Panc1 (cell line): ENCODE data around the gene MYG1. TPM values are rescaled to one million over a fixed set of nuclear protein-coding genes. Genes with fewer than 3 reads are reported as not detected.

Source experiments
- ATAC-seq: fragments of 200-7000 bp; cut with Tn5 transposase; 2 replicates; pipeline ENCODE4 v1.9.1; 2020; ENCODE audit warnings: mild to moderate bottlenecking, moderate library complexity
- BruUV-seq: library from RNA; stranded (reverse); fragments of 400-500 nt; replicated peaks from 2 replicates; lab custom pipeline; 2021; lab: Mats Ljungman, UMichigan
- CTCF ChIA-PET: fragments of 300-600 bp; sonication (Branson Sonifier 250); formaldehyde crosslinking; loops from one replicate; lab custom pipeline; 2022; ENCODE audit warnings: antibody characterized with exemption; lab: Charles Lee
- POLR2A ChIA-PET: fragments of 300-600 bp; sonication (Branson Sonifier 250); formaldehyde crosslinking; loops from one replicate; lab custom pipeline; 2022; ENCODE audit warnings: antibody characterized with exemption; lab: Charles Lee
- DNase-seq: peaks from one replicate; pipeline ENCODE4 v3.0.0-alpha.2; 2010; ENCODE audit warnings: low read depth, low spot score
- H3K27ac ChIP-seq: 2 replicates; pipeline ENCODE4 v1.5.1; 2011; ENCODE audit warnings: mild to moderate bottlenecking, low read length, inconsistent platforms
- H3K27me3 ChIP-seq: fragments of 200-500 bp; sonication (Bioruptor generic); 2 replicates; pipeline ENCODE4 v1.6.0; 2014; ENCODE audit warnings: low read length, inconsistent platforms; ENCODE audit not compliant: control insufficient read depth, insufficient read depth
- H3K36me3 ChIP-seq: fragments of 200-500 bp; sonication (Bioruptor generic); 2 replicates; pipeline ENCODE4 v1.5.1; 2014; ENCODE audit warnings: inconsistent platforms, mild to moderate bottlenecking, low read length, moderate library complexity; ENCODE audit not compliant: control insufficient read depth, insufficient read depth
- H3K4me1 ChIP-seq: 2 replicates; pipeline ENCODE4 v1.5.1; 2011; ENCODE audit warnings: inconsistent platforms, mild to moderate bottlenecking, low read length, moderate library complexity; ENCODE audit not compliant: control insufficient read depth, insufficient read depth
- H3K4me3 ChIP-seq, 2 experiments: 2 replicates each; pipeline ENCODE4 v1.5.1; 2011 to 2012; ENCODE audit warnings: low read depth in 2 of 2, low read length in 2 of 2, mild to moderate bottlenecking in 2 of 2, inconsistent platforms in 1 of 2, moderate library complexity in 1 of 2
- H3K9me3 ChIP-seq: fragments of 200-500 bp; sonication (Bioruptor generic); 2 replicates; pipeline ENCODE4 v1.5.1; 2014; ENCODE audit warnings: low read depth, mild to moderate bottlenecking, inconsistent platforms, low read length, moderate library complexity; ENCODE audit not compliant: control insufficient read depth, insufficient read depth
- CTCF ChIP-seq: fragments of 450-650 bp; IDR thresholded peaks from 2 replicates; pipeline ENCODE4 v1.5.1; 2017; ENCODE audit warnings: mild to moderate bottlenecking
- POLR2AphosphoS5 ChIP-seq: IDR thresholded peaks from 2 replicates; pipeline ENCODE4 v1.6.1; 2012; ENCODE audit warnings: mild to moderate bottlenecking, low read depth, low read length, moderate library complexity
- REST ChIP-seq, 2 experiments: IDR thresholded peaks; 2 replicates each; pipeline ENCODE4 v1.6.1; 2011 to 2012; ENCODE audit warnings: low read depth in 2 of 2, control low read depth in 1 of 2, low read length in 1 of 2, mild to moderate bottlenecking in 1 of 2, moderate library complexity in 1 of 2; ENCODE audit not compliant: insufficient read depth in 1 of 2
- SIN3A ChIP-seq: IDR thresholded peaks from 2 replicates; pipeline ENCODE4 v1.6.1; 2012; ENCODE audit warnings: low read depth, mild to moderate bottlenecking, low read length, moderate library complexity, borderline replicate concordance; ENCODE audit not compliant: insufficient read depth
- TCF7L2 ChIP-seq: IDR thresholded peaks from 2 replicates; pipeline ENCODE4 v1.6.1; 2011; ENCODE audit warnings: mild to moderate bottlenecking, low read depth, low read length, inconsistent platforms
- in situ Hi-C: cut with HindIII; loops from 2 replicates; pipeline ENCODE4 v1.10.0; 2016; ENCODE audit warnings: low sequenced_read_pairs, low pct_unique_long_range_greater_than_20kb
- intact Hi-C: fragments of 100-400 bp; cut with micrococcal nuclease; formaldehyde crosslinking; loops from one replicate; pipeline ENCODE4 v1.10.0; 2022; ENCODE audit not compliant: unreplicated experiment
- total RNA-seq: library from RNA; stranded (reverse); gene quantifications from one replicate; pipeline ENCODE4 v1.2.1, GENCODE V29; 2021; ENCODE audit not compliant: unreplicated experiment

MYG1 gene
- total RNA-seq, 1 experiment from 2014 or later, result 77.4 TPM

DNA sequence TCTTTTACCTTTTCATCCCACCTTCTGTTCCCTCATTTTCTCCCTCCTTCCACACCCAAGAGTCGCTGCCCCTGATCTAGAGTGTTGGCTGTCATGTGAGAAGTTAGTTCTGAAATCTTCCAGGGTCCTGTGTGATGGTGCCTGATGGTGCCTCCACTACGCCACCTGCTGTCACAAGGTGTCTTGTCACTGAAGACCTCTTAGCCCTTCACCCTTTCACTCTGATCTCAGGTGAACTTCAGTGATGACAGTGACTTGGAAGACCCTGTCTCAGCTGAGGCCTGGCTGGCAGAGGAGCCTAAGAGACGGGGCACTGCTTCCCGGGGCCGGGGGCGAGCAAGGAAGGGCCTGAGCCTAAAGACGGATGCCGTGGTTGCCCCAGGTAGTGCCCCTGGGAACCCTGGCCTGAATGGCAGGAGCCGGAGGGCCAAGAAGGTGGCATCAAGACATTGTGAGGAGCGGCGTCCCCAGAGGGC is 11.7 kb upstream of the MYG1 start:
- Histone ChIP-seq H3K27ac (no peak overlapping the region), H3K36me3 (peaks cover 18% of the 10 kb centered on the region), H3K4me3 (no peak overlapping the region), H3K4me1 (no peaks in the 10 kb centered on the region), H3K27me3 (no peaks in the 10 kb centered on the region), H3K9me3 (no peaks in the 10 kb centered on the region)
- ChIA-PET CTCF (interaction anchor here (0.5 to 1.3 kb wide), 3 partner anchors 68 to 147 kb away, joined by 3 to 8 read pairs (median 4); no protein-coding TSS in a partner anchor), POLR2A (interaction anchor here (1.1 kb wide), 1 partner anchor 129 kb away, joined by 3 read pairs; no protein-coding TSS in a partner anchor)
- TF ChIP-seq CTCF, result peak; percentile 87; the same call in 1 of the 2 replicates
- TF ChIP-seq REST (IDR thresholded peaks at IDR 0.05; ENCODE audit: insufficient read depth in 1 of 2, low read depth in 2 of 2, low read length in 1 of 2), result no peak
- in situ Hi-C loops (no loop called here), intact Hi-C loops (loop anchor here (1.0 kb wide), 1 partner anchor 74 kb away; no protein-coding TSS in a partner anchor)
- ATAC-seq (peak; percentile 86), DNase-seq (peak; percentile 63)
- no TSS peak for BruUV-seq

GRCh38 chr12:53288322-53288721 is 11.2 kb upstream of the MYG1 start:
- TF ChIP-seq POLR2AphosphoS5 (no peak), SIN3A (no peak)
- ATAC-seq, result no peak
- DNase-seq, result no peak
- Histone ChIP-seq H3K27ac (no peak overlapping the region), H3K4me1 (no peaks in the 10 kb centered on the region), H3K4me3 (no peak overlapping the region), H3K27me3 (no peaks in the 10 kb centered on the region), H3K36me3 (peaks cover 14% of the 10 kb centered on the region), H3K9me3 (no peaks in the 10 kb centered on the region)
- CTCF ChIA-PET, result interaction anchor here (0.6 to 1.3 kb wide), 2 partner anchors 67 to 68 kb away, joined by 3 read pairs; no protein-coding TSS in a partner anchor
- POLR2A ChIA-PET, result interaction anchor here (1.1 kb wide), 1 partner anchor 129 kb away, joined by 3 read pairs; no protein-coding TSS in a partner anchor
- intact Hi-C loops, result no loop called here
- in situ Hi-C loops, result no loop called here
- BruUV-seq, result no TSS peak

DNA sequence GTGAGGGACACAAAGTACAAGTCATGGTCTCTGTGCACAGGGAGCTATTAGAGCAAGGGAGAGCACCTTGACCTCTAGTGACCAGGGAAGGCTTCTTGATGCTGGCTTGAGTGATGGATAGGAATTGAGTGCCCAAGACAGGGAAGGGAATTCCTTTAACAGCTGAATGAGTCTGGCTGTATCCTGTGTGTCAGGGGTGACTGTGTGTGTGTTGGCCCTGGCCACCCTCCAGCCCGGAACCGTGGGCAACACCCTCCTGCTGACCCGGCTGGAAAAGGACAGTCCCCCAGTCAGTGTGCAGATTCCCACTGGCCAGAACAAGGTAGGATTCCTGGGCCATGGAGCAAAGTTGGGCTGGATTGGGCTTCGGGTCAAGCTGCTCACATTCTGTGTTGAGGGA is 9.6 kb upstream of the MYG1 start:
- in situ Hi-C loops, result no loop called here
- Histone ChIP-seq H3K36me3 (peaks cover 8% of the 10 kb centered on the region), H3K27me3 (no peaks in the 10 kb centered on the region), H3K4me1 (peaks cover 1% of the 10 kb centered on the region), H3K4me3 (no peak overlapping the region), H3K9me3 (no peaks in the 10 kb centered on the region), H3K27ac (no peak overlapping the region)
- ChIA-PET CTCF (no interaction called here), POLR2A (no interaction called here)
- ATAC-seq (no peak), DNase-seq (no peak)
- BruUV-seq, result no TSS peak
- intact Hi-C loops, result no loop called here
- TF ChIP-seq SIN3A (no peak), POLR2AphosphoS5 (no peak), REST (IDR thresholded peaks at IDR 0.05; ENCODE audit: insufficient read depth in 1 of 2, low read depth in 2 of 2, low read length in 1 of 2) (no peak), CTCF (no peak), TCF7L2 (no peak)
